ENCODE data around the gene RSAD2.

The RSAD2 gene

GRCh38 chr2:6924101-6924923 lies 46.7 kb downstream of the RSAD2 start:
- Histone ChIP-seq H3K4me3 (no peak overlapping the region), H3K27ac (no peak overlapping the region)
- DNase-seq (ENCODE audit: low spot score): no peak
- TF ChIP-seq CTCF (IDR thresholded peaks at IDR 0.05): no peak

- no peak overlapping the region for H3K27ac ChIP-seq
- no peak for DNase-seq (ENCODE audit: low spot score)
Measured at GRCh38 chr2:6924924-6925409, 47.4 kb downstream of the RSAD2 start.

GRCh38 chr2:6926071-6926732 lies 48.6 kb downstream of the RSAD2 start:
- H3K4me3 ChIP-seq: no peak overlapping the region
- TF ChIP-seq CTCF (IDR thresholded peaks at IDR 0.05): no peak
- no peak for DNase-seq (ENCODE audit: low spot score)
- no peak overlapping the region for H3K27ac ChIP-seq

More at GRCh38 chr2:6924924-6925409, 47.4 kb downstream of the RSAD2 start:
- TF ChIP-seq CTCF (IDR thresholded peaks at IDR 0.05): no peak
- no peak overlapping the region for H3K4me3 ChIP-seq

GRCh38 chr2:6927186-6927585 lies 49.6 kb downstream of the RSAD2 start:
- Histone ChIP-seq H3K4me3 (no peak overlapping the region), H3K27ac (no peak overlapping the region)
- no peak for TF ChIP-seq CTCF (IDR thresholded peaks at IDR 0.05)
- no peak for DNase-seq (ENCODE audit: low spot score)

- Histone ChIP-seq H3K4me3 (no peak overlapping the region), H3K27ac (no peak overlapping the region)
- no peak for TF ChIP-seq CTCF (IDR thresholded peaks at IDR 0.05)
- DNase-seq (ENCODE audit: low spot score): no peak
Measured at GRCh38 chr2:6927753-6928152, 50.2 kb downstream of the RSAD2 start.

GRCh38 chr2:6928452-6928851 lies 50.9 kb downstream of the RSAD2 start:
- no peak overlapping the region for H3K4me3 ChIP-seq
- no peak for DNase-seq (ENCODE audit: low spot score)
- TF ChIP-seq CTCF (IDR thresholded peaks at IDR 0.05): no peak
- H3K27ac ChIP-seq: no peak overlapping the region

Data from coronary artery (tissue), 2 donors.